Thoracic aorta (tissue), 2 donors: ENCODE results near the gene TXNDC12. TPM values are rescaled to one million over a fixed set of nuclear protein-coding genes. Genes with fewer than 3 reads are reported as not detected.

Source experiments
- ATAC-seq: fragments of 150-250 bp; one replicate; pipeline ENCODE4 v1.8.0; 2017; ENCODE audit warnings: low read depth; ENCODE audit not compliant: insufficient number of reproducible peaks, low FRiP score
- DNase-seq: peaks from one replicate; pipeline ENCODE4 v3.0.0-alpha.2; 2020; ENCODE audit warnings: low spot score
- H3K27ac ChIP-seq, 2 donors: fragments of 200-600 bp; sonication (generic); 1 replicate in 1 of 2; 2 replicates in 1 of 2; pipeline ENCODE4 v1.5.1; 2016; ENCODE audit warnings: mild to moderate bottlenecking in 2 of 2, moderate library complexity in 2 of 2
- H3K27me3 ChIP-seq: fragments of 200-600 bp; sonication (generic); replicated peaks from 2 replicates; pipeline ENCODE4 v1.6.0; 2016; ENCODE audit warnings: mild to moderate bottlenecking; ENCODE audit not compliant: insufficient read depth
- H3K36me3 ChIP-seq: fragments of 200-600 bp; sonication (generic); one replicate; pipeline ENCODE4 v1.5.1; 2016
- H3K4me1 ChIP-seq, 2 donors: fragments of 200-600 bp; sonication (generic); 1 replicate in 1 of 2; 2 replicates in 1 of 2; pipeline versions ENCODE4 v1.5.1 to v1.6.0; 2016; ENCODE audit warnings: low read depth in 2 of 2, mild to moderate bottlenecking in 1 of 2; ENCODE audit not compliant: control insufficient read depth in 1 of 2
- H3K4me3 ChIP-seq: fragments of 200-600 bp; sonication (generic); 2 replicates; pipeline ENCODE4 v1.5.1; 2016; ENCODE audit warnings: mild to moderate bottlenecking
- H3K9me3 ChIP-seq: fragments of 200-600 bp; sonication (generic); 2 replicates; pipeline ENCODE4 v1.5.1; 2016
- total RNA-seq, 2 donors: library from RNA; depleted of rRNA; stranded (reverse); fragments of >200 nt; gene quantifications; one replicate each; pipeline versions ENCODE4 v1.1.0 to v1.2.3, GENCODE V29; 2016
- TF ChIP-seq, protein P1 (sequence below): fragments of 200-600 bp; sonication (generic); IDR thresholded peaks from one replicate; pipeline ENCODE4 v1.5.1; 2019; ENCODE audit warnings: antibody characterized with exemption

The TXNDC12 gene
- total RNA-seq, 2 donors from 2014 or later, result 22.3 to 53.8 TPM

DNA sequence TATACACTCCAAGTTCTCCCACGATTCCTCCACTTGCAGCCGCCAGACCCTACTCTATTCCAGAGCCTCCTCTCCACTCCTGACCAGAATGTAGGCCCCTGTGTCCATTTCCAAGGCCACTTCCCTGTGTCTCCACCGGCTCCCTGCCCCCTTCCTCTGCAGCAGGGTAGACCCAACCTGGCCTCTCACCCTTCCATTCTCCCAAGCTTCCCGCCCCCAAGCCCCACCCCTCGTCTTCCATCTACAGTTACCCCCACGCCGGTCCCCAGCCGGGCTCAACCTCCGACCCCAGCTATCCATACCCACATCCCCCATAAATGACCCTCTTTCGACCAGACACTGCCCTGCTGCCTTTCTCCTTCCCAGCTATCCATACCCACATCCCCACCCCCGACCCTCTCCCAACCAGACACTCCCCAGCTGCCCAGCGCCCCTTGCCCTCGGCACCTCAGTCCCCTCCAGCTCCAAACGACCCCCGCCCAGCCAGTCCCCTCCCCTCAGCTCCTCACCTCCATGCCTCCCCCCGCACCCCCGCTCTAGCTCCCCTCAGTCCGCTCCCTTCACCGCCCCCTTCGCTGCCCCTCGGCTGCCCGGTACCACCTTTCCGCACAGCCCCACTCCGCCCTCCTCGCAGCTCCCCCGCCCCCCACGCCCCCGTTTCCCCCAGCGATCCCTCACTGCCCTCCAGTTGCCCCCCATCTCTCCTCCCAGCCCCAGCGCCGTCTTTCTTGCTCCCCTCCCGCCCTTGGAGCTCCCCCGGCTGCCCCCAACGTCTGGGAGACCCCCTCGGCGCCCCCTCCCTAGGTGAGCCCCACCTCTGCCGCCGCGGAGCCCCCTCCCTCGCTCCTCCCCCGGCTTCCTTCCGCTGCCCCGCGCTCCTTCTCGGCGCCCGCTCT, 65.2 kb downstream of the TXNDC12 start:
- DNase-seq (no peak), ATAC-seq (no peak)
- no peaks in the 10 kb centered on the region for H3K27me3 ChIP-seq
- no peaks in the 10 kb centered on the region for H3K36me3 ChIP-seq
- peak overlapping the region; percentile 73 for H3K4me3 ChIP-seq
- H3K9me3 ChIP-seq, result no peaks in the 10 kb centered on the region
- H3K4me1 ChIP-seq, result no peaks in the 10 kb centered on the region
- no peak overlapping the region for H3K27ac ChIP-seq
- TF ChIP-seq, protein P1, sequence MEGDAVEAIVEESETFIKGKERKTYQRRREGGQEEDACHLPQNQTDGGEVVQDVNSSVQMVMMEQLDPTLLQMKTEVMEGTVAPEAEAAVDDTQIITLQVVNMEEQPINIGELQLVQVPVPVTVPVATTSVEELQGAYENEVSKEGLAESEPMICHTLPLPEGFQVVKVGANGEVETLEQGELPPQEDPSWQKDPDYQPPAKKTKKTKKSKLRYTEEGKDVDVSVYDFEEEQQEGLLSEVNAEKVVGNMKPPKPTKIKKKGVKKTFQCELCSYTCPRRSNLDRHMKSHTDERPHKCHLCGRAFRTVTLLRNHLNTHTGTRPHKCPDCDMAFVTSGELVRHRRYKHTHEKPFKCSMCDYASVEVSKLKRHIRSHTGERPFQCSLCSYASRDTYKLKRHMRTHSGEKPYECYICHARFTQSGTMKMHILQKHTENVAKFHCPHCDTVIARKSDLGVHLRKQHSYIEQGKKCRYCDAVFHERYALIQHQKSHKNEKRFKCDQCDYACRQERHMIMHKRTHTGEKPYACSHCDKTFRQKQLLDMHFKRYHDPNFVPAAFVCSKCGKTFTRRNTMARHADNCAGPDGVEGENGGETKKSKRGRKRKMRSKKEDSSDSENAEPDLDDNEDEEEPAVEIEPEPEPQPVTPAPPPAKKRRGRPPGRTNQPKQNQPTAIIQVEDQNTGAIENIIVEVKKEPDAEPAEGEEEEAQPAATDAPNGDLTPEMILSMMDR, result no peak

DNA sequence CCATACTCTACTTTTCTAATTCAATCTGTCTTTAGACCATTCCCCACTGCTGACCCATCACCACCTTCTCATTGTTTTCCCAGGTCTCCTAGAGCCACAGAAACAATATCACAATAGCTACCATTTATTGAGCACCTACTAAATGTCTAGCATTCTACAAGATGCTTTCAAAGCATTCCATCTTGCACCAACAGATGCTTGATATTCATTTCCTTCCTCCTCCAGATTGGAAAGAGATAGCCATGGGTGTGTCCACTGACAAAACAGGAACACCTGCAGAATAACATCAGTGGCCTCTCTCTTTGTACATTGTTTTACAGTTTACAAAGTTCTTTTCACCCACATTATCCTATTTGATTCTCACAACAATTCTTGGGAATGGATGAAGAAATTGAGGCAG, 66.7 kb downstream of the TXNDC12 start:
- Histone ChIP-seq H3K4me3 (no peak overlapping the region), H3K4me1 (no peaks in the 10 kb centered on the region), H3K9me3 (no peaks in the 10 kb centered on the region), H3K27ac (no peak overlapping the region), H3K27me3 (no peaks in the 10 kb centered on the region), H3K36me3 (no peaks in the 10 kb centered on the region)
- ATAC-seq (no peak), DNase-seq (no peak)
- TF ChIP-seq, protein P1, result no peak

DNA sequence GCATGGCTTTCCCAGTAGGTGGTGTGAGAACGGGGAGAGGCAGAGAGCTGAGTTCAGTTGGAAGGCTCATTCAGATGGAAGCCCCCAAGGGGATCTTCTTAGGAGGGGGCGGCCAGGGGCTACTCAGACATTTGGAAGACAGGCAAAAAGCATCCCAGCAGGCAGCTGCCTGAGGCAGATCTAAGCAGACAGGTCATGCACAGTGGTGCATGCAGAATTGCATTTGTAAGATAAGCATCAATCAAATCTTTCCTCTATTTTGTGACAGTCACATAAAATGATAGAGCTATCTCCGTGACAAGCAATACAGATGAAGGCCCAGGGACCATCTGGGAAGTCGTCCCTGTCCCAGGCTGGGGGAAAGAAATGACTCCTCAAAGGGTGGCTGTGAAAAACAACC, 68.3 kb downstream of the TXNDC12 start:
- no peaks in the 10 kb centered on the region for H3K27me3 ChIP-seq
- no peaks in the 10 kb centered on the region for H3K9me3 ChIP-seq
- no peak overlapping the region for H3K4me3 ChIP-seq
- H3K27ac ChIP-seq, result no peak overlapping the region
- ATAC-seq (no peak), DNase-seq (no peak)
- H3K36me3 ChIP-seq, result no peaks in the 10 kb centered on the region
- TF ChIP-seq, protein P1, result no peak
- no peaks in the 10 kb centered on the region for H3K4me1 ChIP-seq

DNA sequence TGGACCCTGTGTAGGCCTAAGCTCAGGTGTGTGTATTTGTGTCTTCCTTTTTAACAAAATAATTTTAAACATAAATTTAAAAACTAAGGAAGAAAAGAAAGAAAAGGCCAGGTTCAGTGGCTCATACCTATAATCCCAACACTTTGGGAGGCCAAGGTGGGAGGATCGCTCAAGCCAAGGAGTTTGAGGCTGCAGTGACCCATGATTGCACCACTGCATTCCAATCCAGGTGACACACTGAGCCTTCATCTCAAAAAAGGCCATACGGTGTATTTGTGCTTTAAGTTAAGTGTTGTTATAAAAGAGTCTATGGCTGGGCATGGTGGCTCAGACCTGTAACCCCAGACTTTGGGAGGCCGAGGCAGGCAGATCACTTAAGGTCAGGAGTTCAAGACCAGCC, 72.8 kb downstream of the TXNDC12 start:
- Histone ChIP-seq H3K4me1 (no peaks in the 10 kb centered on the region), H3K27me3 (no peaks in the 10 kb centered on the region), H3K9me3 (no peaks in the 10 kb centered on the region), H3K27ac (no peak overlapping the region), H3K36me3 (no peaks in the 10 kb centered on the region), H3K4me3 (no peak overlapping the region)
- ATAC-seq (no peak), DNase-seq (no peak)
- TF ChIP-seq, protein P1, result no peak

DNA sequence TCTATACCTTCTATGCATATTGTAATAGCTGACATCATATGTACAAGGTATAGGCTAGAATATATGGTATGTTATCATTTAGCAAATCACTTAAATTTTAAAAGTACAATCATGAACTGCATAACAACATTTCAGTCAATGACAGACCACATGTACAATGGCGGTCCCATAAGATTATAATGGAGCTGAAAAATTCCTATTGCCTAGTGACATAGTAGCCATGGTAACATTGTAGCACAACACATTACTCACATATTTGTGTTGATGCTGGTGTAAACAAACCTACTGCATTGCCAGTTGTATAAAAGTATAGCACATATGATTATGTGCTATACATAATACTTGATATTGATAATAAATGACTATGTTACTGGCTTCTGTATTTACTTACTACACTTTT, 73.4 kb downstream of the TXNDC12 start:
- ATAC-seq (no peak), DNase-seq (no peak)
- TF ChIP-seq, protein P1, result no peak
- Histone ChIP-seq H3K36me3 (no peaks in the 10 kb centered on the region), H3K4me3 (no peak overlapping the region), H3K9me3 (no peaks in the 10 kb centered on the region), H3K27me3 (no peaks in the 10 kb centered on the region), H3K4me1 (no peaks in the 10 kb centered on the region), H3K27ac (no peak overlapping the region)
